Fibroblast of lung (primary cell): ENCODE results near the gene CHI3L1. TPM values are rescaled to one million over a fixed set of nuclear protein-coding genes. Genes with fewer than 3 reads are reported as not detected.

Experiments used
- DNase-seq, 2 donors: peaks; one replicate each; pipeline versions ENCODE4 v3.0.0 to v3.0.0-alpha.2; 2010; ENCODE audit warnings: low read depth in 2 of 2
- H2AFZ ChIP-seq: 2 replicates; pipeline ENCODE4 v1.5.1; 2012; ENCODE audit warnings: low read length, control low read depth, inconsistent platforms
- H3K27ac ChIP-seq: 2 replicates; pipeline ENCODE4 v1.5.1; 2011; ENCODE audit warnings: low read length, control low read depth; ENCODE audit not compliant: insufficient read depth
- H3K27me3 ChIP-seq: 2 replicates; pipeline ENCODE4 v1.5.1; 2011; ENCODE audit warnings: mild to moderate bottlenecking, low read length; ENCODE audit not compliant: control insufficient read depth, insufficient read depth
- H3K36me3 ChIP-seq: 2 replicates; pipeline ENCODE4 v1.5.1; 2011; ENCODE audit warnings: low read length; ENCODE audit not compliant: control insufficient read depth, insufficient read depth
- H3K4me1 ChIP-seq: 2 replicates; pipeline ENCODE4 v1.5.1; 2011; ENCODE audit warnings: low read length; ENCODE audit not compliant: control insufficient read depth, insufficient read depth; ENCODE audit errors: extremely low read depth
- H3K4me2 ChIP-seq: 2 replicates; pipeline ENCODE4 v1.5.1; 2011; ENCODE audit warnings: low read length, control low read depth; ENCODE audit not compliant: insufficient read depth; ENCODE audit errors: extremely low read depth
- H3K4me3 ChIP-seq, 4 experiments: fragments of 200-600 bp in 1 of 4; sonication (generic) in 1 of 4; replicated peaks in 1 of 4; 2 replicates each; pipeline ENCODE4 v1.5.1; 2011 to 2016; ENCODE audit warnings: low read length in 4 of 4, low read depth in 3 of 4, mild to moderate bottlenecking in 3 of 4, control low read depth in 2 of 4, inconsistent platforms in 1 of 4, mixed read lengths in 1 of 4; ENCODE audit not compliant: insufficient read depth in 1 of 4; ENCODE audit errors: control extremely low read depth in 1 of 4
- H3K79me2 ChIP-seq: 2 replicates; pipeline ENCODE4 v1.5.1; 2012; ENCODE audit warnings: mild to moderate bottlenecking, low read length, inconsistent platforms; ENCODE audit not compliant: control insufficient read depth, insufficient read depth
- H3K9ac ChIP-seq: 2 replicates; pipeline ENCODE4 v1.5.1; 2011; ENCODE audit warnings: mild to moderate bottlenecking, low read length, control low read depth; ENCODE audit not compliant: insufficient read depth
- H3K9me3 ChIP-seq: 2 replicates; pipeline ENCODE4 v1.5.1; 2012; ENCODE audit warnings: low read depth, low read length; ENCODE audit not compliant: control insufficient read depth, insufficient read depth
- H4K20me1 ChIP-seq: 2 replicates; pipeline ENCODE4 v1.5.1; 2011; ENCODE audit warnings: low read length; ENCODE audit not compliant: control insufficient read depth, insufficient read depth; ENCODE audit errors: extremely low read depth
- CTCF ChIP-seq, 2 donors: IDR thresholded peaks in 1 of 2; conservative IDR thresholded peaks in 1 of 2; 1 replicate in 1 of 2; 2 replicates in 1 of 2; pipeline ENCODE4 v1.5.1; 2011 to 2012; ENCODE audit warnings: low read length in 2 of 2, control low read depth in 1 of 2, inconsistent platforms in 1 of 2, low read depth in 1 of 2, mild to moderate bottlenecking in 1 of 2
- EZH2 ChIP-seq: IDR thresholded peaks from 2 replicates; pipeline ENCODE4 v1.5.1; 2012; ENCODE audit warnings: low read length, control low read depth, mild to moderate bottlenecking; ENCODE audit errors: missing control alignments
- polyA plus RNA-seq, 2 donors: library from polyadenylated mRNA; depleted of rRNA in 1 of 2; stranded (reverse) in 1 of 2; unstranded in 1 of 2; fragments of >200 nt; gene quantifications; 2 replicates each; pipeline ENCODE4 v1.2.1, GENCODE V29; 2011 to 2012; ENCODE audit warnings: missing spikeins in 1 of 2
- total RNA-seq: library from RNA; depleted of rRNA; stranded (reverse); fragments of >200 nt; gene quantifications from 2 replicates; pipeline ENCODE4 v1.2.1, GENCODE V29; 2014

CHI3L1 gene
- total and polyA plus RNA-seq, 2 donors (not counting 1 experiment from before 2014, with no cell fraction given) = 3.0 to 42.8 TPM

- H3K9ac ChIP-seq = no peak overlapping the region
- DNase-seq = no peak
- no peak overlapping the region for H2AFZ ChIP-seq
- no peak for TF ChIP-seq EZH2
- no peak for TF ChIP-seq CTCF (conservative IDR thresholded peaks at IDR 0.05 in 1 of 2, IDR thresholded peaks at IDR 0.05 in 1 of 2; ENCODE audit: low read depth in 1 of 2, low read length in 2 of 2)
- H4K20me1 ChIP-seq = no peaks in the 10 kb centered on the region
- no peaks in the 10 kb centered on the region for H3K9me3 ChIP-seq
- no peaks in the 10 kb centered on the region for H3K79me2 ChIP-seq
- H3K4me3 ChIP-seq = no peak overlapping the region
- H3K36me3 ChIP-seq = no peaks in the 10 kb centered on the region
- H3K4me2 ChIP-seq = no peak overlapping the region
- no peak overlapping the region for H3K27ac ChIP-seq
- no peaks in the 10 kb centered on the region for H3K27me3 ChIP-seq
- H3K4me1 ChIP-seq = peaks cover 25% of the 10 kb centered on the region
Observed at GRCh38 chr1:203174324-203174985, 12.0 kb downstream of the CHI3L1 start.

GRCh38 chr1:203173566-203173965, 12.9 kb downstream of the CHI3L1 start:
- DNase-seq = no peak
- TF ChIP-seq CTCF (conservative IDR thresholded peaks at IDR 0.05 in 1 of 2, IDR thresholded peaks at IDR 0.05 in 1 of 2; ENCODE audit: low read depth in 1 of 2, low read length in 2 of 2) (no peak), EZH2 (no peak)
- no peak overlapping the region for H3K9ac ChIP-seq
- H3K79me2 ChIP-seq = no peaks in the 10 kb centered on the region
- no peaks in the 10 kb centered on the region for H4K20me1 ChIP-seq
- no peak overlapping the region for H2AFZ ChIP-seq
- H3K27me3 ChIP-seq = no peaks in the 10 kb centered on the region
- no peak overlapping the region for H3K4me2 ChIP-seq
- H3K36me3 ChIP-seq = no peaks in the 10 kb centered on the region
- peaks cover 25% of the 10 kb centered on the region for H3K4me1 ChIP-seq
- no peak overlapping the region for H3K27ac ChIP-seq
- H3K4me3 ChIP-seq = no peak overlapping the region
- H3K9me3 ChIP-seq = no peaks in the 10 kb centered on the region

- H4K20me1 ChIP-seq = no peaks in the 10 kb centered on the region
- no peak overlapping the region for H3K4me2 ChIP-seq
- H3K27ac ChIP-seq = no peak overlapping the region
- H3K4me1 ChIP-seq = peaks cover 21% of the 10 kb centered on the region
- no peak overlapping the region for H2AFZ ChIP-seq
- no peak overlapping the region for H3K9ac ChIP-seq
- no peaks in the 10 kb centered on the region for H3K36me3 ChIP-seq
- TF ChIP-seq CTCF (conservative IDR thresholded peaks at IDR 0.05 in 1 of 2, IDR thresholded peaks at IDR 0.05 in 1 of 2; ENCODE audit: low read depth in 1 of 2, low read length in 2 of 2) (no peak), EZH2 (no peak)
- no peaks in the 10 kb centered on the region for H3K79me2 ChIP-seq
- no peaks in the 10 kb centered on the region for H3K27me3 ChIP-seq
- H3K4me3 ChIP-seq = no peak overlapping the region
- DNase-seq = no peak
- H3K9me3 ChIP-seq = no peaks in the 10 kb centered on the region
Observed at GRCh38 chr1:203173011-203173555, 13.4 kb downstream of the CHI3L1 start.
